ENCODE results near the gene ABL1. TPM values are rescaled to one million over a fixed set of nuclear protein-coding genes. Genes with fewer than 3 reads are reported as not detected.
"Not testable (repeated sequence)": the region's sequence is repeated elsewhere in the genome, so short reads cannot be mapped to it uniquely, and the experiment has no call there.

Gene ABL1
- 10 to 100 TPM; 32.9 to 48.2 (median 41.9) TPM for total RNA-seq
- 21.7 TPM for polyA plus RNA-seq
- long read RNA-seq, donor 1, full-length matches to known transcripts = 1 of 43 reads
- long read RNA-seq, donor 1, partial matches to known transcripts = 38 of 43 reads
- long read RNA-seq, donor 1, other reads (novel, unspliced or antisense) = 4 of 43 reads
- long read RNA-seq, donor 2, partial matches to known transcripts = 13 of 14 reads
- long read RNA-seq, donor 2, other reads (novel, unspliced or antisense) = 1 of 14 reads
- long read RNA-seq, donor 3, partial matches to known transcripts = 52 of 55 reads
- long read RNA-seq, donor 3, other reads (novel, unspliced or antisense) = 2 of 55 reads
- long read RNA-seq, donor 4, full-length matches to known transcripts = 1 of 14 reads
- long read RNA-seq, donor 4, partial matches to known transcripts = 3 of 14 reads
- long read RNA-seq, donor 4, other reads (novel, unspliced or antisense) = 10 of 14 reads

DNA sequence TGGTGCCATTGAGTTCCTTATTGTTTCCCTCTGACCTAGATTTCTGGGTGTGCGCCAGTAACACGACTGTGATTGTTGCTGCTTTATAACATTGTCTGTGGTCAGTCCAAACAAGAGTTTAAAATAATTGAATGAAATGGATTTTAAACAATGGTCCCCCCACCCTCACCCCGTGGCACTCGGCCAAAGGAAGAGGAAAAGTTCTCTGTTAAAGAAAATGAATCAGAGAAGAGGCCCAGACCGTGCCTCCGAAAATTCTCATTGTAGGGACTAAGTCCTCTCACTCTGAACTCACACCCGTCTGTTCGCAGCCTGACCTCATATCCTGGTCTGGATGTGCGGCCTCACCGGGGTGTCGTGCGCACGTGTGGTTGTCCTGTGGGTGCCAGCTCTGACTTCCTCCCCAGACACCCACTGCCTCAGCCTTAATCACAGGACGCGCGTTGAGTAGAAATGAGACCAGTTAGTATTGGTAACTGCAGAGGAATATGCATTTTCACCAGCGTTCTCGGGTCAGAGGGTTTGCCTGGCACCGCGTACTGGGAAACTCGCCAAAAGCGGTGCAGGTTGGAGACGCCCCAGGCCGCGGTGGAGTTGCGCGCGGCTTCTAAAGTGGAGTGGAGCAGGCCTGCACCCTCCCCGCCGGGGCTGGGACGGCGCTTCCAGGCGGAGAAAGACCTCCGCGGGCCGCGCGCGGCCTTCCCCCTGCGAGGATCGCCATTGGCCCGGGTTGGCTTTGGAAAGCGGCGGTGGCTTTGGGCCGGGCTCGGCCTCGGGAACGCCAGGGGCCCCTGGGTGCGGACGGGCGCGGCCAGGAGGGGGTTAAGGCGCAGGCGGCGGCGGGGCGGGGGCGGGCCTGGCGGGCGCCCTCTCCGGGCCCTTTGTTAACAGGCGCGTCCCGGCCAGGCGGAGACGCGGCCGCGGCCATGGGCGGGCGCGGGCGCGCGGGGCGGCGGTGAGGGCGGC lies at the start of gene ABL1:
Gene ABL1, plus strand, starts transcription at position 884 of the 966 bp plus-strand sequence. CDS start 193 bp downstream, outside the sequence.
- DNase-seq (peak; percentile 76 to 91 (median 90)), ATAC-seq (peak; percentile 89 to 90)
- WGBS = 2% methylated on average over 78 of the region's 78 CpGs
- intact Hi-C loops (cut with DNase I) = loop anchor here in 1 of 4 donors (5.0 kb wide), 1 partner anchor 52 kb away; no protein-coding TSS in a partner anchor
- no peaks in the 10 kb centered on the region for H3K27me3 ChIP-seq (ENCODE audit: control insufficient read depth, insufficient read depth)
- no peaks in the 10 kb centered on the region for H3K9me3 ChIP-seq (ENCODE audit: control insufficient read depth, low read length)
- H3K4me3 ChIP-seq (ENCODE audit: low read length) = peak within 1 kb of the TSS; percentile 78
- peak within 1 kb of the TSS; percentile 93 for H3K27ac ChIP-seq (ENCODE audit: low read length)
- H3K4me1 ChIP-seq (ENCODE audit: control insufficient read depth, insufficient read depth, low read length) = peaks cover 7% of the 10 kb centered on the region

- intact Hi-C loops (cut with DNase I) = no loop called here
- H3K27ac ChIP-seq (ENCODE audit: low read length) = peak overlapping the region; percentile 80
- ATAC-seq = peak; percentile 30 to 55
Measured at GRCh38 chr9:130785940-130786508, 49.0 kb upstream of the ABL1 start.

DNA sequence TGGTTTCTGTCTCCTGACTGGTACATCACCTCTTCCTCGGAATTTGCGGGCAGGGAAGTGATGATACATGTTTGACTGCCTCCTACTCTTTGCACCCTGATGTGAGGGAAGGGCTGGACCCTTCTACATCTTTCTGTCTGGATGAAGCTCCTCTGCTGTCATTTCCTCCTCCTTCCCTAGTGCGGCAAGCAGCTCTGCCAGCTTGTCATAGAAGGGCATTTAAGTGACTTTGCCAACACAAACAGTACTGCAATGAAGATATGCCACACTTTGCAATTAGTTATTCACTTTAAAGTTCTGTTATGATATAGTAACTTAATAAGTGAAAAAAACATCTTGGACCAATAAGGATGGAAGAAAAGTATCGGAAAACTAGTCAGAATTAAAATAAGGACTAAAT lies 48.5 kb upstream of the ABL1 start:
- H3K27me3 ChIP-seq (ENCODE audit: control insufficient read depth, insufficient read depth) = no peaks in the 10 kb centered on the region

More at GRCh38 chr9:130785940-130786508, 49.0 kb upstream of the ABL1 start:
- Histone ChIP-seq H3K4me3 (ENCODE audit: low read length) (no peak overlapping the region), H3K4me1 (ENCODE audit: control insufficient read depth, insufficient read depth, low read length) (peaks cover 16% of the 10 kb centered on the region), H3K9me3 (ENCODE audit: control insufficient read depth, low read length) (no peaks in the 10 kb centered on the region), H3K27me3 (ENCODE audit: control insufficient read depth, insufficient read depth) (no peaks in the 10 kb centered on the region)
- DNase-seq = peak in 2 of 3 donors; percentile 36 to 64
- WGBS = 44% methylated on average over 6 of the region's 6 CpGs

DNA sequence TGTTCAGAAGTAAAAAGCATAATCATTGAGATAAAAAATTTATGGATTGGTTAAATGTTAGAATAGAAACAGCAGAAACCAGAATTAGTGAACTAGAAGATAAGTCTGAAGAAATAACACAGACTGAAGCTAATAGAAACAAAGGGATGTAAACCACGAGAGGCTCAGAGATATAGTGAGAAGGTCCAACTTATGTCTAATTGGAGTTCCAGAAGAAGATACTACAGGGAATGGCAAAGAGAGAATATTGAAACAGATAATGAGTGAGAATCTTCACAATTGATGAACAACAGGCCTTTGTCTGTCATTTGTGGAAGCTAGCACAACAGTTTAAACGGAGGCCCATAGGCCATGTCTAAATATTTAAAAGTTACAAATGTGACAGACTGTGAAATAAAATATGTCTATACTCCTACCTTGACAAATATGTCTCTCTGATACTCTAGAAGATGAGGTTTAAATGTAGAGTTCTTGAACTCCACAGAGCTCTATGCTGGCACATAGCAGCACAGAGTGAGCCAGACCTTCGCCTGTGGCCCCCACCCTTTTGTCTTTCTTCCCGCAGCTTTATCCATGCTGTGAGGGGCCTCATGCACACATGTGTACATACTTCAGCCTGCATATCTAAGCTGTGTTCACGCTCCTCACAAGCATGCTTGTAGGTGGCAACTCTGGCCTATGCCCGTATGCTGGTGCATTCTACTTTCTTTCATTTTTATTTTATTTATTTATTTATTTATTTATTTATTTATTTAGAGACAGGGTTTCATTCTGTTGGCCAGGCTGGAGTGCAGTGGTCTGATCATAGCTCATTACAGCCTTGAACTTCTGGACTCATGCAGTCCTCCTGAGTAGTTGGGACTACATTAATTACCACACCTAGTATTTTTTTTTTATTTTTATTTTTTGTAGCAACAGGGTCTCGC lies 45.0 kb upstream of the ABL1 start:
- H3K27ac ChIP-seq (ENCODE audit: low read length) = no peak overlapping the region
- no peak for ATAC-seq
- H3K4me1 ChIP-seq (ENCODE audit: control insufficient read depth, insufficient read depth, low read length) = peaks cover 14% of the 10 kb centered on the region
- no peak overlapping the region for H3K4me3 ChIP-seq (ENCODE audit: low read length)
- no peaks in the 10 kb centered on the region for H3K27me3 ChIP-seq (ENCODE audit: control insufficient read depth, insufficient read depth)
- no peak for DNase-seq
- intact Hi-C loops (cut with DNase I) = no loop called here
- 98% methylated on average over 7 of the region's 7 CpGs for WGBS
- no peaks in the 10 kb centered on the region for H3K9me3 ChIP-seq (ENCODE audit: control insufficient read depth, low read length)

More for the DNA sequence above, 48.5 kb upstream of the ABL1 start:
- WGBS = 68% methylated on average over 4 of the region's 4 CpGs
- Histone ChIP-seq H3K27ac (ENCODE audit: low read length) (peak overlapping the region; percentile 8), H3K9me3 (ENCODE audit: control insufficient read depth, low read length) (no peaks in the 10 kb centered on the region), H3K4me3 (ENCODE audit: low read length) (no peak overlapping the region), H3K4me1 (ENCODE audit: control insufficient read depth, insufficient read depth, low read length) (peaks cover 16% of the 10 kb centered on the region)
- DNase-seq = no peak
- no peak for ATAC-seq
- intact Hi-C loops (cut with DNase I) = no loop called here

DNA sequence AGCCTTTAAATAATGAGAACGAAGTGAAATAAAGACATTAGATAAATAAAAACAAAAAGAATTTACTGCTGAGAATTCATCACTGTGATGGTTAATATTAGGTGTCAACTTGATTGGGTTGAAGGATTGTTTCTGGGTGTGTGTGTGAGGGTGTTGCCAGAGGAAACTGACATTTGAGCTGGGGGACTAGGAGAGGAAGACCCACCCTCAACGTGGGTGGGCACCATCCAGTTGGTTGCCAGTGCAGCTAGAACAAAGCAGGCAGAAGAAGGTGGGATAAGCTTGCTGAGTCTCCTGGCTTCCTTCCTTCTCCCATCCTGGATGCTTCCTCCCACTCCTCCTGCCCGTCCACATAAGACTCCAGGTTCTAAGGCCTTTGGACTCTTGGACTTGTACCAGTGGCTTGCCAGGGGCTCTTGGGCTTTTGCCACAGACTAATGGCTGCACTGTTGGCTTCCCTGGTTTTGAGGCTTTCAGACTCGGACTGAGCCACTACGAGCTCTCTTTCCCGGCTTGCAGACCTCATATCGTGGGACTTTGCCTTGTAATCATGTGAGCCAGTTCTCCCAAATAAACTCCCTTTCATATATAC lies 43.7 kb upstream of the ABL1 start:
- H3K27me3 ChIP-seq (ENCODE audit: control insufficient read depth, insufficient read depth) = no peaks in the 10 kb centered on the region
- H3K4me3 ChIP-seq (ENCODE audit: low read length) = no peak overlapping the region
- H3K9me3 ChIP-seq (ENCODE audit: control insufficient read depth, low read length) = no peaks in the 10 kb centered on the region
- no peak for ATAC-seq
- no peak for DNase-seq
- WGBS = 86% methylated on average over 7 of the region's 7 CpGs
- H3K4me1 ChIP-seq (ENCODE audit: control insufficient read depth, insufficient read depth, low read length) = peaks cover 7% of the 10 kb centered on the region
- H3K27ac ChIP-seq (ENCODE audit: low read length) = no peak overlapping the region
- intact Hi-C loops (cut with DNase I) = no loop called here

DNA sequence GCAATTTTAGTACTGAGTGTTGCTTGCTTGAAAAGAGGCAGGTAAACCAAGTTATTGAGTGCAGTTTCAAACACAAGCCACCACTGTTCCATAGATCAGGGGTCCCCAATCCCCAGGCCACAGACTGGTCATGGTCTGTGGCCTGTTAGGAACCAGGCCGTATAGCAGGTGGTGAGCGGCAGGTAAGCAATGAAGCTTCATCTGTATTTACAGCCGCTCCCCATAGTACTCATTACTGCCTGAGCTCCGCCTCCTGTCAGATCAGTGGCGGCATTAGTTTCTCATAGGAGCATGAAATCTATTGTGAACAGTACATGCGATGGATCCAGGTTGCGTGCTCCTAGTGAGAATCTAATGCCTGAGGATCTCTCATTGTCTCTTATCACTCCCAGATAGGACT lies 41.5 kb upstream of the ABL1 start:
- no peaks in the 10 kb centered on the region for H3K27me3 ChIP-seq (ENCODE audit: control insufficient read depth, insufficient read depth)
- ATAC-seq (no peak), DNase-seq (no peak)
- no peaks in the 10 kb centered on the region for H3K9me3 ChIP-seq (ENCODE audit: control insufficient read depth, low read length)
- H3K27ac ChIP-seq (ENCODE audit: low read length) = no peak overlapping the region
- H3K4me3 ChIP-seq (ENCODE audit: low read length) = no peak overlapping the region
- intact Hi-C loops (cut with DNase I) = no loop called here
- WGBS = 94% methylated on average over 7 of the region's 7 CpGs
- H3K4me1 ChIP-seq (ENCODE audit: control insufficient read depth, insufficient read depth, low read length) = peaks cover 3% of the 10 kb centered on the region

GRCh38 chr9:130794021-130794420 lies 41.0 kb upstream of the ABL1 start:
- ATAC-seq; H3K9me3 ChIP-seq (ENCODE audit: control insufficient read depth, low read length); H3K27me3 ChIP-seq (ENCODE audit: control insufficient read depth, insufficient read depth); H3K4me3 ChIP-seq (ENCODE audit: low read length); H3K27ac ChIP-seq (ENCODE audit: low read length); intact Hi-C loops (cut with DNase I); H3K4me1 ChIP-seq (ENCODE audit: control insufficient read depth, insufficient read depth, low read length); DNase-seq: not testable (repeated sequence)
- WGBS = 25% methylated on average over 2 of the region's 2 CpGs

DNA sequence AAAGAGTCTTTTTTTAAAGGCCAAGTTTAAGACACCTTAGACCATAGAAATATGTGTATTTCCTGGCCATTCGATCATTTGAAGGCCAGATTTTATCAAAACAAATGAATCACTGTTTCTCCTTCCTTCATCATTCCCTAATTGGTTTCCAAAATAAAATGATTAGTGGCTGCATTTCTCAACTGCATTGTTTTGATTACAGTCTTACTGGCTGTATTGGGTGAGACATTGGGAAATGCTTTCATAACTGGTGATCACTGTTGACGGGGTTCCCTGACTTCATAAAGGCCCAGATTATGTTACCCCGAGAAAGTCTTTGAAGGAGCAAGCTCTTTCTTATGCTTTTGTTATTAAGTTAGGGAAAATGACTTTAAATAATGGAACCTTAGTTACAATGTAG lies 40.6 kb upstream of the ABL1 start:
- peak in 1 of 2 donors; percentile 44 for ATAC-seq
- H3K27ac ChIP-seq (ENCODE audit: low read length); DNase-seq; H3K9me3 ChIP-seq (ENCODE audit: control insufficient read depth, low read length); H3K27me3 ChIP-seq (ENCODE audit: control insufficient read depth, insufficient read depth); intact Hi-C loops (cut with DNase I); H3K4me1 ChIP-seq (ENCODE audit: control insufficient read depth, insufficient read depth, low read length); H3K4me3 ChIP-seq (ENCODE audit: low read length): not testable (repeated sequence)
- 53% methylated on average over 3 of the region's 3 CpGs for WGBS

DNA sequence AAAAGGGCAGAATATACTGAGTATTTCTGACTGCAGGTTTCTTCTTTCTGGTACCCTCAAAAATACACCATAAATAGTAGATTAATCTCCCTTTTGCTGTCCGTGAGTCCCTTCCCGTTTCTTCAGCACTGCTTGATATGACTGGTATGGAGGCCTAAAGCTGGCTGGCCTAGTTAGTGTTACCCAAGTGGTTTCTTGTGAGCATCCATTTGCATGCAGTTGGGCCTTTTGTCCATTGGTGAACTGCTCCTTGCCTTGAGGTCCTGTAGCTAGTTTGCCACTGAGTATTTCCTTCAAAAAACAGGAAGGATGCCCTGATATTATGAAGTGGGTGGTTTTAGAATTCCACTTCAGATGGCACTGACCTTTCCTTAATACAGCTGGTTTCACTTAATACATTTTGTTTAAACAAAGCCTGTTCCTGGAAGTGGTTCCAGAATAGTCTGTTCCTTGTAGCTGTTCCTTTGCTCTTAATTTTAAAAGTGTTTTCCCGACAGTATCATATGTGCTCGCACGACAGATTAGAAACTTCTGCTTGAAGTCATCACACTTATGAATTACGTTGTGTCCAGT lies 40.0 kb upstream of the ABL1 start:
- WGBS = 74% methylated on average over 6 of the region's 6 CpGs
- no peaks in the 10 kb centered on the region for H3K27me3 ChIP-seq (ENCODE audit: control insufficient read depth, insufficient read depth)
- peak in 1 of 2 donors; percentile 25 for ATAC-seq
- H3K4me3 ChIP-seq (ENCODE audit: low read length) = no peak overlapping the region
- peaks cover 3% of the 10 kb centered on the region for H3K4me1 ChIP-seq (ENCODE audit: control insufficient read depth, insufficient read depth, low read length)
- H3K27ac ChIP-seq (ENCODE audit: low read length) = peak overlapping the region; percentile 47
- DNase-seq = no peak
- intact Hi-C loops (cut with DNase I) = no loop called here
- H3K9me3 ChIP-seq (ENCODE audit: control insufficient read depth, low read length) = no peaks in the 10 kb centered on the region

Measured in right cardiac atrium (tissue), 5 donors.